Astrocyte (in vitro differentiated cells and primary cell): ENCODE data around the gene MN1.

Experiments used
- EZH2 ChIP-seq: IDR thresholded peaks from 2 replicates; pipeline ENCODE4 v1.6.1; 2012; ENCODE audit warnings: mild to moderate bottlenecking, low read length, inconsistent platforms; ENCODE audit not compliant: insufficient read depth
- TF ChIP-seq, protein P1 (sequence below): IDR thresholded peaks from 2 replicates; pipeline ENCODE4 v1.5.1; 2011; ENCODE audit warnings: low read depth, mild to moderate bottlenecking, inconsistent platforms, low read length, moderate library complexity; ENCODE audit not compliant: insufficient read depth

- TF ChIP-seq, protein P1, sequence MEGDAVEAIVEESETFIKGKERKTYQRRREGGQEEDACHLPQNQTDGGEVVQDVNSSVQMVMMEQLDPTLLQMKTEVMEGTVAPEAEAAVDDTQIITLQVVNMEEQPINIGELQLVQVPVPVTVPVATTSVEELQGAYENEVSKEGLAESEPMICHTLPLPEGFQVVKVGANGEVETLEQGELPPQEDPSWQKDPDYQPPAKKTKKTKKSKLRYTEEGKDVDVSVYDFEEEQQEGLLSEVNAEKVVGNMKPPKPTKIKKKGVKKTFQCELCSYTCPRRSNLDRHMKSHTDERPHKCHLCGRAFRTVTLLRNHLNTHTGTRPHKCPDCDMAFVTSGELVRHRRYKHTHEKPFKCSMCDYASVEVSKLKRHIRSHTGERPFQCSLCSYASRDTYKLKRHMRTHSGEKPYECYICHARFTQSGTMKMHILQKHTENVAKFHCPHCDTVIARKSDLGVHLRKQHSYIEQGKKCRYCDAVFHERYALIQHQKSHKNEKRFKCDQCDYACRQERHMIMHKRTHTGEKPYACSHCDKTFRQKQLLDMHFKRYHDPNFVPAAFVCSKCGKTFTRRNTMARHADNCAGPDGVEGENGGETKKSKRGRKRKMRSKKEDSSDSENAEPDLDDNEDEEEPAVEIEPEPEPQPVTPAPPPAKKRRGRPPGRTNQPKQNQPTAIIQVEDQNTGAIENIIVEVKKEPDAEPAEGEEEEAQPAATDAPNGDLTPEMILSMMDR, result no peak
- no peak for TF ChIP-seq EZH2
Measured at GRCh38 chr22:27714068-27714467, 87.5 kb downstream of the MN1 start.
